GM12875 (cell line): ENCODE measurements around the gene BRPF3.

Experiments used
- H3K4me3 ChIP-seq: one replicate; pipeline ENCODE4 v1.5.1; 2011; ENCODE audit warnings: low read depth, low read length, control low read depth
- TF ChIP-seq, protein P1 (sequence below): IDR thresholded peaks from 2 replicates; pipeline ENCODE4 v1.5.1; 2011; ENCODE audit warnings: low read depth, mild to moderate bottlenecking, control low read depth, inconsistent platforms, low read length, moderate library complexity, borderline replicate concordance; ENCODE audit not compliant: insufficient read depth

Gene BRPF3

DNA sequence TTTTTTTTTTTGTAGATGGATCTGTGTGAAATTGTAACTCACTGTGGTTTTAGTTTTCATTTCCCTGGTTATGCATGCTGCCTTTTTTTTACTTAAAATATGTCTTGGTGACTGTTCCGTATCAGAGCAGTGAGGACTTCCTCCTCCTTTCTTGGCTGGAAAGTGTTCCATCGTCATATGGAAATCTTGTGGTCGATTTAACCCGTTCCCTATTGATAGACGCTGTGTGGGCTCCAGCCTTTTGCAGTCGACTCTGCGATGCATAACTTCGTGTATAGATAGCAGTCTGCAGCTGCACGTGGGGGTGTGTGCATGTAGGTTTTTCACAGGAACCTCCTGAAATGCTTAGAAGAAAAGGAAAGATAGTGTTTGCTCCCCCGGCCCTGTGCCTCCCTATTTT is 45.2 kb downstream of the BRPF3 start:
- no peak overlapping the region for H3K4me3 ChIP-seq
- TF ChIP-seq, protein P1, sequence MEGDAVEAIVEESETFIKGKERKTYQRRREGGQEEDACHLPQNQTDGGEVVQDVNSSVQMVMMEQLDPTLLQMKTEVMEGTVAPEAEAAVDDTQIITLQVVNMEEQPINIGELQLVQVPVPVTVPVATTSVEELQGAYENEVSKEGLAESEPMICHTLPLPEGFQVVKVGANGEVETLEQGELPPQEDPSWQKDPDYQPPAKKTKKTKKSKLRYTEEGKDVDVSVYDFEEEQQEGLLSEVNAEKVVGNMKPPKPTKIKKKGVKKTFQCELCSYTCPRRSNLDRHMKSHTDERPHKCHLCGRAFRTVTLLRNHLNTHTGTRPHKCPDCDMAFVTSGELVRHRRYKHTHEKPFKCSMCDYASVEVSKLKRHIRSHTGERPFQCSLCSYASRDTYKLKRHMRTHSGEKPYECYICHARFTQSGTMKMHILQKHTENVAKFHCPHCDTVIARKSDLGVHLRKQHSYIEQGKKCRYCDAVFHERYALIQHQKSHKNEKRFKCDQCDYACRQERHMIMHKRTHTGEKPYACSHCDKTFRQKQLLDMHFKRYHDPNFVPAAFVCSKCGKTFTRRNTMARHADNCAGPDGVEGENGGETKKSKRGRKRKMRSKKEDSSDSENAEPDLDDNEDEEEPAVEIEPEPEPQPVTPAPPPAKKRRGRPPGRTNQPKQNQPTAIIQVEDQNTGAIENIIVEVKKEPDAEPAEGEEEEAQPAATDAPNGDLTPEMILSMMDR, result no peak

DNA sequence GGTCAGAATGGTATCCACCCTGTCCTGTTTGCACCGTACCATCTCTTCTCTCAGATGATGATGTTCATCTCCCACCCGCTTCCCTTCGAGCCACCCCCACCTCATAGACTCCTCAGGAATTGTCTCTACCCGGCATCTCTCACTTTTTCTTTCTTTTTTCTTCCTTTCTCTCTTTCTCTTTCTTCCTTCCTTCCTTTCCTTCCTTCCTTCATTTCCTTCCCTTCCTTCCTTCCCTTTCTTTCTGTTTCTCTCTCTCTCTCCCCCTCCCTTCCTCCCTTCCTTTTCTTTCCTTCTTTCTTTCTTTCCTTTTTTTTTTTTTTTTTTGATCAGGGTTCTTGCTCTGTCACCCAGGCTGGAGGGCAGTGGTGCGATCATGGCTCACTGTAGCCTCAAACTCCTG is 45.6 kb downstream of the BRPF3 start:
- H3K4me3 ChIP-seq, result no peak overlapping the region
- TF ChIP-seq, protein P1, result no peak

DNA sequence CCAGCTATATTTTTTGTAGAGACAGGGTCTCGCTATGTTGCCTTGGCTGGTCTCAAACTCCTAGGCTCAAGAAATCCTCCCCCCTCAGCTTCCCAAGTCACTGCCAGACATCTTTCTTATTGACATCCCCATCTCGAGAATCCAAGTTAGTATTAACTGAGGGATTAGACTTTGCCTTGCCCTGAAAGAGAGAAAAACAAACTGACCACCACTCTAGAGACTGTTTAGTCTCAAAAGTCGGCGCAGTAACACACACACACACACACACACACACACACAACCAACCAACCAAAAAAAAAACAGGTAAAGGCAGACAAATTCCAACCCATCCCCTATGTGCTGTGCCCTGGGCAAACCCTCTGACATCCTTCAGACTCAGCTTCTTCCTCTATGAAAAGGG is 46.1 kb downstream of the BRPF3 start:
- TF ChIP-seq, protein P1, result no peak
- H3K4me3 ChIP-seq, result no peak overlapping the region

DNA sequence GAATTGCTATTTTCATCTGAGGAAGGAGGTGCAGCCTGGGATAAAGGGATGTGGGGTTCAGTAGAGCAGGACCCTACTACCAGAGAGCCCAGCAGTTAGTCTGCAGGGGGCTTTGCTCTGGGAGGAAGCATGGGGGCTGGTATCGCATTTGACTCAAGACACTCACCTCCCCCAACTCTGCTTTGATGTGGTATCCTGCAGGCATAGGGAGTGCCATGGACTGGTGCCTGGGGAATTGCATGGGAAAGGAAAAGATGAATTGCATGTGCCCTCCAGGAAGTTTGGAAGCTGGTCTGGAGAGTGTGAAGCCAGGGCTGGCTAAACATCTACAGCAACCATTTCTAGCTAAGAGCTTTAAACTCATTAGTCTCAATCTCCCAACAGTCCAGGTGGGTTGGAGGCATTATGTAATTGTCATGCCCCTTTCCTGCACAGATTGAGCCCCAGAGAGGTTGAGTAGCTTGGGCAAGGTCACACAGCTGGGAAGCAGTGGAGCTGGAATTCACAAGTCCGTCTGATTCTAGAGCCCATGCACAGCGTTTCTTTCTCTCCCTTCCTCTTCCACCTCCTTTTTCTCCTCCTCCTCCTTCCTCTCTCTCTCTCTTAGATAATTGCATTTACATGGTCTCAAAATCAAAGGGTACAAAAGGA is 47.1 kb downstream of the BRPF3 start:
- TF ChIP-seq, protein P1, result no peak
- no peak overlapping the region for H3K4me3 ChIP-seq

DNA sequence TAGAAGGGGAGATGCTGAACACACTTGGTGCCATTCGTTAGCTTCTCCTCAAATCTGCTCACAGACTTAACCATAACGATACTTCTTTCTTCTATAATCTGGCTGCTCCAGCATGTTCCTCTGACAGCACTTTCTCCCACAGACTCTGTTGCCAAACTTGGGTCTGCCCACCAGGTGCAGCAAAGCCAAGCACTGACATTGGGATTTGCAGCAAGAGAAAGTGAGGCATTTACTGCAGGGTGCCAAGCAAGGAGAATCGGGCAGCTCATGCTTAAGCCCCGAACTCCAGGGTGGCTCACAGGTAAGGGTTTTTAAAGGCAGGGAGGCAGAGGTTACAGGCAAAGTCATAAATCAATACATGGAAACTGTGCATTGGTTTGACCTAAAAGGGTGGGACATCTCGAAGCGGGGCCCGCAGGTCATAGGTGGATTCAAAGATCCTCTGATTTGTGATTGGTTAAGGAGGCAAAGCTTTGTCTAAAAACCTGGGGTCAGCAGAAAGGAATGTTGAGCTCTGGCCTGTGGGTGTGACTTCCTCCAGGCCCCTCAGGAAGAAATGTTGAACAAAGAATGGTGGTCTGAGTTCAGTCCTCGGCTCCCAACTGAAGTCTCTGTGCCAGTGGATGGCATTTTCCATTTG is 48.2 kb downstream of the BRPF3 start:
- TF ChIP-seq, protein P1, result no peak
- no peak overlapping the region for H3K4me3 ChIP-seq

DNA sequence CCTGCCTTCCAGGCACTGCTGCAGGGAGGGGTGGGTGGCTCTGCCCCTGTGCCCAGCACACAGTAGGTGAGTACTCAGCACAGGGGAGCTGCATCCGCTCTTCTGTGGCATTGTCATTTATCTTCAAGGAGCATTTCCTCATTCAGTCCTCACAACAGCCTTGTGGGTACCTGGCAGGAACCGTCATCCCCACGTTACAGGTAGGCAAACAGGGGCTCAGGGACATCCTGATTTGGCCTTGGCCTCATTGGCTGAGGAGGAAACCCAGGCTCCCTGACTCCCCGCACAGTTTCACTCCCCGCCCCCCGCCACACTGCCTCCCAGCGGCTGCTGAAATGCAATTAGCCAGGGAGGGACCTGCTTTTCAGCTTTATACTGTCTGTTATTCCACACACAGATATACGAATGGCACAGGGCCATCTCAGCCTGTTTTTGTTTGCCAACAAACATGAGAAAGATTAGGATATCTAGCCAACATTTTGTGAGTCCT is 49.1 kb downstream of the BRPF3 start:
- TF ChIP-seq, protein P1, result peak; percentile 31; the same call in 1 of the 2 replicates
- no peak overlapping the region for H3K4me3 ChIP-seq
